Measurements from ENCODE around the gene HCFC1. TPM values are rescaled to one million over a fixed set of nuclear protein-coding genes. Genes with fewer than 3 reads are reported as not detected.

Gene HCFC1
- total and polyA plus RNA-seq, 5 experiments from 2014 or later: 3.3 to 64.9 (median 11.9) TPM

DNA sequence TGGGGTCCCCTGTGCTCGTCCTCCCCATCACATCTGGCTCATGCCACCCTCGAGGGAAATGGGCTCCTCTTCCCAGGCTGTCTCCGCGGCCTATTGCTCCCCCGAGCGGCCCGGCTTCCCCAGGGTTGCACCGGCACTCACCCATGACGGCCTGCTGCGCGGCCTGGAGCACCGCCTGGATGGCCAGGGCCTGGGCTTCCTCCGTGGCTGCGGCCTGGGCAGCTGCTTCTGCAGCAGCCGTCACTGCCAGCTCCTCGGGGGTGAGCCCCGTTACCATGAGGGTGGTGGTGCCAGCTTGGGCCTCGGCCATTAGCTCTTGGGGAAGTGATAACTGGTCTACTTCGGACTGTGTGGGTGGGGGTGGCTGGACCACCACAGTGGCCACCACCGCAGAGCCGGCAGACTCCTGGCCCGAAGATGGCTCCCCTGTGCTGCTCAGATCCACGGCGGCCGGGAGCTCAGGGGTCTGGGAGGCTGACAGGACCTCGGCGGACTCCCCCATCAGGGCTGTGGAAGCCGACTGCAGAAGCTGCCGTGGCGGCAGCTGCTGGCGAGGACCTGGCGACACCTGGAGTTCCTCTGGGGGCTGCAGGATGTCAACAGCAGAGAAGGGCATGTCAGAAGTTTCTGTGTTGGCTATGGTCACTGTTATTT, 19.1 kb downstream of the HCFC1 start:
- peaks cover under 1 to 19% (median 16%) of the 10 kb centered on the region in 4 donors for H3K4me1 Mint-ChIP-seq
- H3K4me3 Mint-ChIP-seq: no peak overlapping the region
- H3K27ac Mint-ChIP-seq: peak overlapping the region in 4 of 10 donors; percentile 16 to 77 (median 38)
- DNase-seq: no peak
- H3K27me3 Mint-ChIP-seq: no peaks in the 10 kb centered on the region
- no peaks in the 10 kb centered on the region for H3K9me3 Mint-ChIP-seq
- H3K36me3 Mint-ChIP-seq: peaks cover 0 to 54% (median 2%) of the 10 kb centered on the region in 3 donors
- no peak for ATAC-seq
- POLR2A ChIA-PET: interaction anchor here (16.5 kb wide), 1 partner anchor 24 kb away, joined by 388 read pairs; the partner anchor contains the start of genes ARHGAP4 and NAA10

DNA sequence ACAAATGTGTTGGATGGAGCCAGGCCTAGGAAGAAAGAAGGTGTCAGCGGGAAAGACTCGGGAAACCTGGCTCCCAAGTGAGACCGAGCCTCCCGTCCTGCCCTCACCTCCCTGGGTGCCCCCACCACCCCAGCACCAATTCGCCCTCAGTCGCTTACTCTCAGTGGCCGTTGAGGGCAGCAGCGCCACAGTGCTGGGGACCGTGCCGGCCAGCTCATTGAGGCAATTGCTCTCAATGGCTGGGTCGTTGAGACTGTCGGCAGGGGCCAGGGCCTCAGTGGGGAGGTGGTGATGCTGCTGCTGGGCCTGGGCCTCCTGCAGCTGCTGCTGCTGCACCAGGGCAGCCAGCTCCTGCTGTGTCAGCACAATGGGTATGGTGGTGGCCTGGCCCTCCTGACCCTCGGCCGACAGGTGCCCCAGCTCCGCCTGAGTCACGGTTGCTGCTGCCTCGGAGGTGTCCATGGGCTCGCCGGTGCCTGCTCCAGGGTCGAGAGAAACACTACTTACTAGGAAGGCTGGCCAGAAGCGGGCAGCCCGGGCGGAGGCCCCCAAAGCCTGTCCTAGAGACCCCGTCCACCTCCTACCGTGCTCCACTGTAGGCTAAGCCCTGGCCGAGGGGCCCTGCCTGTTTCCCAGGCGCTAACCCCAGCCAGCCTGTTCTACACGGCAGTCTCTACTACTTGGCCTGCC, 19.8 kb downstream of the HCFC1 start:
- no peak for DNase-seq
- POLR2A ChIA-PET: interaction anchor here (1.0 to 16.5 kb wide), 2 partner anchors 23 to 183 kb away, joined by 3 to 388 read pairs; partner anchors contain the start of genes ARHGAP4 and NAA10
- Mint-ChIP-seq H3K9me3 (no peaks in the 10 kb centered on the region), H3K4me1 (peaks cover 3 to 22% (median 20%) of the 10 kb centered on the region in 4 donors), H3K36me3 (peaks cover 0 to 51% (median 2%) of the 10 kb centered on the region in 3 donors), H3K27me3 (no peaks in the 10 kb centered on the region), H3K4me3 (no peak overlapping the region), H3K27ac (no peak overlapping the region)
- no peak for ATAC-seq

DNA sequence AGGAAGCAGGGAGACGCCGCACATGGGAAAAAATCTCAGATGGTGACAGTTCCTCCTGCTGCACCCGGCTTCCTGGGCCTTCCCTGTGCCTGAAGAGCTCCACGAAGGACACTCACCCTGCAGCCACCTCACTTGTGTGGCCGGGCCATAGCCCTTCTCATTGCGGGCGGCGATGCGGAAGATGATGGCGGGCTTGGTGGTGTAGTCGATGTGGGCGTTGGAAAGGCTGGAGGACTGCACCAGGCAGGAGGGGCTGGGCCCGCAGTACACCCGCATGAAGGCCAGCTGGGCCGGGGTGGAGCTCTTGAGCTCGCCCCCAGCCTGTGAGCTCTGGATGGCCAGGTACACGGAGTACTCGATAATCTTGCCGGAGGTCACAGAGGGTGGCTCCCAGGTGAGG, 21.5 kb downstream of the HCFC1 start:
- DNase-seq: no peak
- H3K27me3 Mint-ChIP-seq: no peaks in the 10 kb centered on the region
- ATAC-seq: no peak
- peak overlapping the region in 1 of 10 donors; percentile 33 for H3K4me3 Mint-ChIP-seq
- no peak overlapping the region for H3K27ac Mint-ChIP-seq
- peaks cover 0 to 39% (median 2%) of the 10 kb centered on the region in 3 donors for H3K36me3 Mint-ChIP-seq
- POLR2A ChIA-PET: interaction anchor here (0.6 to 16.5 kb wide), 5 partner anchors 10 to 113 kb away, joined by 3 to 388 read pairs (median 3); partner anchors contain the start of genes ARHGAP4 and NAA10
- no peaks in the 10 kb centered on the region for H3K9me3 Mint-ChIP-seq
- peaks cover 3 to 33% (median 20%) of the 10 kb centered on the region in 4 donors for H3K4me1 Mint-ChIP-seq

DNA sequence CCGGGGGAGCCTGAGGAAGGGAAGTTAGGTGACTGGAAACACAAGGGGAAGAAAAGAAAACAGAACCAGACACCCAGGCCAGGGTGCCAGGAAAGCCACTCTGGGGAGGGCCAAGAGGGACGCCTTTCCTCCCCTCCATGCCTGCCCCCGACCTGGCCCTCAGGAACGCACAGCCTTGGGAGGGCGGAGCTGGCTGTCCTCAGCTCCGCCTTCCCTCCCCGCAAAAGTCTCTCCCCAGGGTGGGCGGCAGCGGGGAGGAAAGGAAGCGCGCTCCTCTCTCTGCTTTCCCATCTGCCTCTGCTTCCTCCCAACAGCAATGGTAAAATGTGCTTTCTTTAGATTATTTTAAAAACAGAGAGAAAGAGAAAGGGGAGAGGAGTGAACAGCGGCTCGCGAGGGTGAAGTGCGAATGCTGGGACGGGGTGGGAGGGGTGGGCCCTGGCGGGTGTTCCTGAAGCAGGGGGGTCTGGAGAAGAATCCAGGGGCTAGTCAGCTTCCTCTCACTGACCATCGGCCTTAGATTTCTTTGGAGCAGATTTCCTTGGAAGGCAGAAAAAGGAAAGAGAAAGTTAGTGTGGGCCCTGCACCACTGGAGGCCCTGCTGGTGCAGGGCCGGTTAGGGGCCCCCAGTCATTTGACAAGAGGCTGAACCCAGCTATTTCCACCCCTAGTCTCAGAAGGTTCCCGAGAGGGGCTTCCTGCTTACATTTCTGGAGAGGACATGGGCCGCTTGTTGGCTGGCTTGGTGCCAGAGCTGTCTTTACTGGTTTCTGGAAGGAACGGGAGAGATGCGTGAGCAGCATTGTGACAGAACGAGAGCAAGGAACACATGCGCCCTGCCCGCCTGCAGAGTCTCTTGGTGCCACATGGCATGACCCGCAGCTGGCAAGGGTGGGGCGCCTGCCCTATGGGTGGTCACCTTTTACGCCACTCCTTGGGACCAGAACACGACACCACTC, 22.5 kb downstream of the HCFC1 start:
- Mint-ChIP-seq H3K36me3 (peaks cover 0 to 35% (median 2%) of the 10 kb centered on the region in 3 donors), H3K4me3 (peak overlapping the region in 5 of 10 donors; percentile 9 to 65 (median 45)), H3K9me3 (no peaks in the 10 kb centered on the region), H3K27me3 (no peaks in the 10 kb centered on the region), H3K4me1 (peaks cover 3 to 33% (median 24%) of the 10 kb centered on the region in 4 donors), H3K27ac (peak overlapping the region; percentile 8 to 85 (median 76))
- POLR2A ChIA-PET: interaction anchor here (0.6 to 16.5 kb wide), 8 partner anchors 9 to 194 kb away, joined by 3 to 388 read pairs (median 4); partner anchors contain the start of genes ARHGAP4, IRAK1 and NAA10
- DNase-seq (no peak), ATAC-seq (peak in 1 of 2 donors; percentile 21)

DNA sequence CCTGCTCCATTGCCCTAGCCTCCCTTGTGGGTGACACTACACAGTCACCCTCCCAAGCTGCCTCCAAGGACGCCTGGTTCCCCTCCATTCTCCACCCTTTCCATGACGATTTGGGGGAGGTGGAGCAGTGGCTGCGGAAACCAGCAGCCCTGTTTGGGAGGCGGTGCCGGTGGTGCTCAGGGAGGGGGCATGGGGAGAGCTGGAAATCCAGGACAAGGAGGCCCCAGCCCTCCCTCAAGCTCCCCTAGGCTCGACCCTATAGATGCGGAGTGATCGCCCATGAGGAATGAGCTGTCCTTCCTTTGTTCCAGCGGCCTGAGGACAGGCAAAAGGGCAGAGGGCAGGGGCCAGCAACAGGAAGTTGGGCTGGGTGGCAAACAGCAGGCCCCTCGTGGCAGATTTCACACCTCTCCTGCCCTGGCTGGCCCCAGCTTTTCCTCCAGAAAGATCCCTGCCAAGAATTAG, 23.6 kb downstream of the HCFC1 start:
- Mint-ChIP-seq H3K36me3 (peaks cover 0 to 28% (median 2%) of the 10 kb centered on the region in 3 donors), H3K4me3 (peak overlapping the region in 5 of 10 donors; percentile 9 to 64 (median 34)), H3K4me1 (peaks cover 3 to 38% (median 25%) of the 10 kb centered on the region in 4 donors), H3K27ac (peak overlapping the region in 9 of 10 donors; percentile 27 to 88 (median 60)), H3K9me3 (no peaks in the 10 kb centered on the region), H3K27me3 (no peaks in the 10 kb centered on the region)
- POLR2A ChIA-PET: interaction anchor here (0.9 to 16.5 kb wide), 5 partner anchors 19 to 193 kb away, joined by 3 to 388 read pairs (median 4); partner anchors contain the start of genes ARHGAP4, IRAK1 and NAA10
- ATAC-seq (no peak), DNase-seq (no peak)

DNA sequence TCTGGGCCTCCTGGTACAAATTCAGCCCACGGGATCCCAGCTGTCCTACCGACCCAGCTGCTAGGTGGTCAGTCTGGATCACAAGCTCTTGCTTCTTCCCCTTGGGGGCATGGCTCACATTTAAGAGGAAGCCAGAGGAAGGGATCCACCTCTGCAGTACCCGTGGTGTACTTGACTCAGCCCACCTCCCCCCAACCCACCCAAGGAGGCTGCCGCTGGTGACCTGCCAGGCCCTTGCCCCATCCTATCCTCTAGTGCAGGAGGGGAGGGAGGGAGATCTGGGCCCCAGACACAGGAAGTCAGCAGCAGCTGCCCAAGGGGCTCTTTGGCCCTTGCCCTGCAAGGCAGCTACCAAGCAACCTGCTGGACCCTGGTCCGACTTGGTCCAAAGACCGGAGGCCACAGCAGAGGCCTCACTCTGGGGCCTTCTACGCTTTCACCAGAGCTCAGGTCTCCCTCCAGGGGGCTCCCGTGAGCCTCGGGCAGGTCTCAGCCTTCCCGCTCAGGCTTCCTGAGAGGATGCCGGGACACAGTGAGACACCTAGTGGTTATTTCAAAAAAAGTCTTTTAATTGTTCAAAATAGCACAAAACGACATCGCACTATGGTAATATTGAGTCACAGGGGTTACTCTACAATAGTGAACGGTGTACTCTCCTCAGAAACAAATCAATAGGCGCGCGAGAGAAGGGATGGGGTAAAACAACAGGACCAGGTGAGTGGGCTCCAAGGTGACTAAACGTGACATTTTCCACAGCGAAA, 24.4 kb downstream of the HCFC1 start:
- no peaks in the 10 kb centered on the region for H3K27me3 Mint-ChIP-seq
- peak; percentile 64 to 87 (median 72) for DNase-seq
- H3K4me1 Mint-ChIP-seq: peaks cover 3 to 41% (median 25%) of the 10 kb centered on the region in 4 donors
- peak overlapping the region in 9 of 10 donors; percentile 18 to 82 (median 64) for H3K4me3 Mint-ChIP-seq
- POLR2A ChIA-PET: interaction anchor here (0.6 to 16.5 kb wide), 8 partner anchors 18 to 181 kb away, joined by 3 to 388 read pairs (median 4); partner anchors contain the start of genes ARHGAP4 and NAA10
- peak overlapping the region; percentile 61 to 97 (median 89) for H3K27ac Mint-ChIP-seq
- H3K36me3 Mint-ChIP-seq: peaks cover 0 to 26% (median 2%) of the 10 kb centered on the region in 3 donors
- ATAC-seq: peak; percentile 77 to 78
- no peaks in the 10 kb centered on the region for H3K9me3 Mint-ChIP-seq

DNA sequence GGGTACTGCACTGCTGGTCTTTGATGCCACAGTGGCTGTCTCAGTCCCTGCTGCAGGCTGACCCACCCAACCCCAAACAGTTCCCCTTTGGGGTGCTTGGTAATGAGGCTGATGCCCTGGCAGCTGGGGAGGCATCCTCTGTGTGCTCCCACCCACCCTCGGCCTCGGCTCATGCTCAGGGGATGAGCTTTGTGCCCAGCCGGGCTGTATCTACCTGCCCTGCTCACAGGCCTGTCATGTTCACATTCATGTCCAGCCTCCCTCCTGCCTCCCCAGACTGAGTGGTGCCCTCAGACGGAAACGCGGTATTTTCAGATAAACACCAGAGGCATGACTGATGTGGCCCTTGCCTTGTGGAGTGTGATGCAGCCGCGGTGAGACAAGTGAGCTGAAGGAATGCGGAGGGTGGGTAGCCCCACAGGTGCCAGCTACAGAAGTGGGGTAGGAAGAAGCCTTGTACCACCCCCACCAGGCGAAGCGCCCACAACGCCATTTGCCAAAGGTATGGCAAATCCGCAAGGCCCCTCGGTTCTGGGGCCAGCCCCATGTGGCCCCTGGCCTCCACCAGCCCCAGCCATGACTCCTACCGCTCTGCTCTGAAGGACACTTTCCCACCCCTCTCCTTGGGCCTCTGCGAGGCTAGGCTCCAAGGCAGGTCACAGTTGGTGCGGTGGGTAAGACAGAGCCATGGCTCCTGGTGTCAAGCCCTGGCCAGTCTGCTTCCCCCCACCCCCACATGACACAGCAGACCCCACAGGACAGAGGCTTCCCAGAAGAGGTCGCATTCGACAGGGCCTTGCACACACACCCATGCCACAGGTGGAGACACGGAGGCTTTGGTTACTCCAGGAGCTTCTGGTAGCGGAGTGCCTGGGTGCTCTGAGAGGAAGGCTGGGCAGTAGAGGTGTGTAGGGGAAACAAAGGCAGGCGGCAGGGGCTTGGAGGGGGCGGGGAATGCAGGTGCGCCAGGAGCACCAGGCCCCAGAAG, 25.4 kb downstream of the HCFC1 start:
- peak overlapping the region in 7 of 10 donors; percentile 10 to 96 (median 56) for H3K27ac Mint-ChIP-seq

DNA sequence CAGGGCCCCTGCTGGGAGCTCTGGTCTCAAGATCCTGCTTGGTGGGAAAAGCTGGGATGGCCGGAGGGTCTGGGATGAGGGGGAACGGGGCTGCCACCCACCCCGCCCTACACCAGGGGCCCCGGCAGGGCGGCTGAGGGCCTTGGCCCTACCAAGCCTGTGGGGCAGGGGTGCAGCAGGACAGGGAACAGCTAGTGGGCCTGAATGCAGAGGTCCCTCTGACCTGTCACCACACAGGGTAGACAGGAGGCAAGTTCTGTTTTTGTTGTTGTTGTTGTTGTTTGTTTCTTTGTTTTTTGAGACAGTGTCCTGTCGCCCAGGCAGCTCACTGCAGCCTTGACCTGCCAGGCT, 26.8 kb downstream of the HCFC1 start:
- DNase-seq (no peak), ATAC-seq (peak in 1 of 2 donors; percentile 21)
- Mint-ChIP-seq H3K27me3 (no peaks in the 10 kb centered on the region), H3K4me3 (peak overlapping the region in 7 of 10 donors; percentile 22 to 89 (median 78)), H3K4me1 (peaks cover 6 to 49% (median 36%) of the 10 kb centered on the region in 4 donors), H3K36me3 (peaks cover 0 to 9% (median 0%) of the 10 kb centered on the region in 3 donors), H3K27ac (peak overlapping the region in 5 of 10 donors; percentile 40 to 91 (median 83)), H3K9me3 (no peaks in the 10 kb centered on the region)
- POLR2A ChIA-PET: interaction anchor here (0.6 to 16.5 kb wide), 6 partner anchors 16 to 533 kb away, joined by 3 to 388 read pairs (median 4); partner anchors contain the start of genes ARHGAP4 and NAA10

More for the DNA sequence above, 25.4 kb downstream of the HCFC1 start:
- ATAC-seq (no peak), DNase-seq (no peak)
- Mint-ChIP-seq H3K4me1 (peaks cover 4 to 46% (median 28%) of the 10 kb centered on the region in 4 donors), H3K36me3 (peaks cover 0 to 23% (median under 1%) of the 10 kb centered on the region in 3 donors), H3K9me3 (no peaks in the 10 kb centered on the region), H3K4me3 (peak overlapping the region in 6 of 10 donors; percentile 7 to 87 (median 34)), H3K27me3 (no peaks in the 10 kb centered on the region)
- POLR2A ChIA-PET: interaction anchor here (0.6 to 16.5 kb wide), 6 partner anchors 17 to 149 kb away, joined by 3 to 388 read pairs (median 4); partner anchors contain the start of genes ARHGAP4 and NAA10

DNA sequence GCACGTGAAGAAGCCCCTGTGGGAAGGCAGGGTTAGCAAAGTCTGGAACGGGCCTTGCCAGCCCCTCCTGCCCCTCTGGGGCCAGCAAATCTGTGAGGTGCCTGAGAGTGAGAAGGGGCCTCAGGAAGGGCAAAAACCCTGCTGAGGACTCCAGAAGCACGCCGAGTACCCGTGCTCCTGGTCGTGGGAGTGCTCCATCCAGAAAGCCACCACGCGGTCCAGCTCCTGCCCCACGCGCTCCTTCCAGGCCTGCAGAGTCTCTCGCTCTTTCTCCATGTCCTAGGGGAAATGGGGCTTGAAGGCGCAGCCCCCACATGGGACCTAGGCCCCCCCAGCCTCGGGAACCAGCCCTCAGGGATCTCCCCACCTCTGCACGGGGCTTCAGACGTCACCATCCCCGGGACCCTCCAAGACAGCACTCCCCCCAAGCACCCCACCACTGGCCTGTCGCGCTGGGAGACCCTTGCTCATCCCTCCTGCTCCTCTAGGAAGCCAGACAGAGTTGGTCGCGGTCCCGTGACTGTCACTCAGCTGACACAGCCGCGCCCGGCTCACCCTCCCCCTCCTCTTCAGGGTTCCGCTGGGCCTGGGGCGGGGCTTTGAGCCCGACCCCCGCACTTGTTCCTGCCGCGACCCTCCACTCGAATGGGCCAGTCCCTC, 27.3 kb downstream of the HCFC1 start, which contains the start of gene RENBP:
Gene RENBP, minus strand, starts transcription at position 504 of the 660 bp plus-strand sequence. Its CDS starts 33 bp downstream, at position 471.
- DNase-seq (peak in 3 of 10 donors; percentile 27 to 40 (median 36)), ATAC-seq (peak; percentile 42 to 50)
- Mint-ChIP-seq H3K4me1 (peaks cover 6 to 44% (median 34%) of the 10 kb centered on the region in 4 donors), H3K27ac (peak within 1 kb of the TSS; percentile 68 to 91 (median 84)), H3K27me3 (no peaks in the 10 kb centered on the region), H3K36me3 (peaks cover 0 to 7% (median 0%) of the 10 kb centered on the region in 3 donors), H3K9me3 (no peaks in the 10 kb centered on the region), H3K4me3 (peak within 1 kb of the TSS; percentile 78 to 89 (median 84))
- POLR2A ChIA-PET: interaction anchor here (0.6 to 16.5 kb wide), 6 partner anchors 15 to 533 kb away, joined by 3 to 388 read pairs (median 4); partner anchors contain the start of genes ARHGAP4 and NAA10
